ENCODE results near the gene GAA. TPM values are rescaled to one million over a fixed set of nuclear protein-coding genes. Genes with fewer than 3 reads are reported as not detected.
"Not testable (repeated sequence)": the region's sequence is repeated elsewhere in the genome, so short reads cannot be mapped to it uniquely, and the experiment has no call there.

Gene GAA
- polyA plus RNA-seq, 10 donors = 17.6 to 42.7 (median 23.1) TPM

GRCh38 chr17:80082403-80083135 is 18.8 kb upstream of the GAA start:
- peak; percentile 55 to 84 (median 72) for DNase-seq

GRCh38 chr17:80083136-80083661 is 18.2 kb upstream of the GAA start:
- DNase-seq = no peak

- no peak for DNase-seq
Observed at GRCh38 chr17:80084773-80085172, 16.6 kb upstream of the GAA start.

- no peak for DNase-seq
Observed at GRCh38 chr17:80086081-80086480, 15.3 kb upstream of the GAA start.

GRCh38 chr17:80086616-80087015 is 14.8 kb upstream of the GAA start:
- DNase-seq = no peak

GRCh38 chr17:80087346-80088265 is 13.8 kb upstream of the GAA start:
- no peak for DNase-seq

- no peak for DNase-seq
Observed at GRCh38 chr17:80089762-80090161, 11.6 kb upstream of the GAA start.

- not testable (repeated sequence) for DNase-seq
Observed at GRCh38 chr17:80090164-80090563, 11.2 kb upstream of the GAA start.

GRCh38 chr17:80091376-80091775 is 10.0 kb upstream of the GAA start:
- no peak for DNase-seq

GRCh38 chr17:80092959-80093358 is 8.4 kb upstream of the GAA start:
- no peak for DNase-seq

- no peak for DNase-seq
Observed at GRCh38 chr17:80095038-80095843, 6.1 kb upstream of the GAA start.

- DNase-seq = no peak
Observed at GRCh38 chr17:80095844-80096475, 5.4 kb upstream of the GAA start.

GRCh38 chr17:80096561-80097021 is 4.8 kb upstream of the GAA start:
- DNase-seq = peak in 1 of 3 donors; percentile 58

GRCh38 chr17:80097127-80097621 is 4.2 kb upstream of the GAA start:
- no peak for DNase-seq

GRCh38 chr17:80097844-80098691 is 3.3 kb upstream of the GAA start:
- DNase-seq = no peak

GRCh38 chr17:80099291-80100034 is 1.9 kb upstream of the GAA start:
- no peak for DNase-seq

GRCh38 chr17:80100035-80100323 is 1.4 kb upstream of the GAA start:
- no peak for DNase-seq

GRCh38 chr17:80101946-80102663 is 724 bp downstream of the GAA start:
- no peak for DNase-seq
